Spleen (tissue), 11 donors: ENCODE data around the gene ERC2. TPM values are rescaled to one million over a fixed set of nuclear protein-coding genes. Genes with fewer than 3 reads are reported as not detected.

Source experiments
- DNase-seq: peaks from one replicate; pipeline ENCODE4 v3.0.0-alpha.2; 2020
- H3K27ac ChIP-seq, 8 donors: fragments of 200-600 bp; sonication (generic) in 7 of 8; 1 replicate in 4 of 8; 2 replicates in 4 of 8; pipeline versions ENCODE4 v1.5.0 to v1.8.0; 2016 to 2021; ENCODE audit warnings: inconsistent platforms in 4 of 8, mild to moderate bottlenecking in 4 of 8, moderate library complexity in 1 of 8
- H3K27me3 ChIP-seq, 7 donors: fragments of 200-600 bp; sonication (generic) in 6 of 7; replicated peaks in 1 of 7; 1 replicate in 4 of 7; 2 replicates in 3 of 7; pipeline versions ENCODE4 v1.5.0 to v1.8.0; 2016 to 2021; ENCODE audit warnings: inconsistent platforms in 3 of 7, mild to moderate bottlenecking in 1 of 7
- H3K36me3 ChIP-seq, 6 donors: fragments of 200-600 bp; sonication (generic) in 5 of 6; 1 replicate in 4 of 6; 2 replicates in 2 of 6; pipeline versions ENCODE4 v1.5.0 to v1.8.0; 2016 to 2021; ENCODE audit warnings: inconsistent platforms in 2 of 6
- H3K4me1 ChIP-seq, 6 donors: fragments of 200-600 bp; sonication (generic) in 5 of 6; 1 replicate in 3 of 6; 2 replicates in 3 of 6; pipeline versions ENCODE4 v1.5.0 to v1.8.0; 2016 to 2021; ENCODE audit warnings: inconsistent platforms in 3 of 6
- H3K4me3 ChIP-seq, 8 donors: fragments of 200-600 bp; sonication (generic) in 7 of 8; 1 replicate in 4 of 8; 2 replicates in 4 of 8; pipeline versions ENCODE4 v1.5.0 to v1.8.0; 2016 to 2021; ENCODE audit warnings: inconsistent platforms in 4 of 8, mild to moderate bottlenecking in 4 of 8, moderate library complexity in 2 of 8
- H3K9me3 ChIP-seq, 8 donors: fragments of 200-600 bp; sonication (generic) in 7 of 8; 1 replicate in 4 of 8; 2 replicates in 4 of 8; pipeline versions ENCODE4 v1.5.0 to v1.8.0; 2016 to 2021; ENCODE audit warnings: inconsistent platforms in 4 of 8
- POLR2A ChIP-seq, 3 donors: fragments of 450-650 bp; IDR thresholded peaks; one replicate each; pipeline ENCODE4 v1.5.1; 2017; ENCODE audit warnings: antibody characterized with exemption in 3 of 3, mild to moderate bottlenecking in 1 of 3
- POLR2AphosphoS5 ChIP-seq, 3 donors: sonication (generic); formaldehyde crosslinking; IDR thresholded peaks; one replicate each; pipeline ENCODE4 v1.5.1; 2017; ENCODE audit warnings: antibody characterized with exemption in 3 of 3
- WGBS, 5 donors: extraction: QIAGEN DNeasy Blood & Tissue Kit in 3 of 5; methylation state at CpG; one replicate each; pipeline versions ENCODE4 v1.1.5 to v1.1.7; 2013 to 2018; 5-methylcytosine and 5-hydroxymethylcytosine counted together
- intact Hi-C: fragments of 100-400 bp; cut with DNase I; formaldehyde crosslinking; loops from one replicate; pipeline ENCODE4 v1.15.0; 2023; ENCODE audit warnings: low total_unique reads
- polyA plus RNA-seq, 3 donors: library from polyadenylated mRNA; stranded (reverse); fragments of 200-250 nt; gene quantifications; one replicate each; pipeline ENCODE4 v1.2.1, GENCODE V29; 2013
- total RNA-seq, 7 donors: library from RNA; depleted of rRNA in 3 of 7; stranded (reverse); fragments of >200 nt in 3 of 7; fragmentation: NEBNext Ultra II Directional in 4 of 7; extraction: Animal tissue kit (Norgen Biotek cat#: 25700) in 4 of 7; gene quantifications; one replicate each; pipeline versions ENCODE4 v1.1.0 to v1.2.1, GENCODE V29; 2016 to 2021
- TF ChIP-seq, protein P1 (sequence below), 11 experiments: fragments of 200-600 bp in 7 of 11; fragments of 450-650 bp in 4 of 11; sonication (generic) in 4 of 11; IDR thresholded peaks in 8 of 11; conservative IDR thresholded peaks in 3 of 11; 1 replicate in 7 of 11; 2 replicates in 4 of 11; pipeline versions ENCODE4 v1.4.0 to v1.8.0; 2016 to 2021; ENCODE audit warnings: antibody characterized with exemption in 11 of 11, inconsistent platforms in 4 of 11, mild to moderate bottlenecking in 1 of 11
- donor health status: healthy with polysubstance abuse.
- donor health status: DM: no; HTN: no; CAD: no; lungs with moderate emphysema.
- donor health status: DM: no; HTN: no; CAD: no.
- donor health status: Bipolar disorder and iron deficiency.
- donor health status: healthy.
- donor health status: DM: no; HTN: no; CAD: no.
- donor health status: DM: yes; HTN: yes; CAD: no.

Gene ERC2
- total and polyA plus RNA-seq, 10 donors = 0.04 to 4.9 (median 0.39) TPM

DNA sequence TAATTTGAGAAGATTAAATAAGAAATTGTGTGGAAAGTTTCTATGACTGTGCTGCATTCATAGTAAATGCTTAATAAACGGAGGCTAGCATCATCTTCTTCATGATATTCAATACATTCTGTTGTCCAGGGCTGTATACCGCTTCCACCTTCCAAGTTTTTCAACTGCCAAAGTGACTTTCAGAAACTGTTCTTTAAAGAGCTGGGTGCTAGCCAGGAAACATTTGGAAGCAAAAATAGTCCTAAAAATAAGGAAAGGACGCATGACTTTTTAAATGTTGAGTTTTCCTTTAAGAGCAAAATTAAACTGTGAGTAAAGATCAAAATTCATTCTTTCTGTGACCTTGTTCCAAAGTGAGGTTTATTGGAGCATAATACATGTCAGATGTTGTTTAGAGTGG is 9.4 kb upstream of the ERC2 start:
- TF ChIP-seq POLR2A (IDR thresholded peaks at IDR 0.05) (no peak), POLR2AphosphoS5 (IDR thresholded peaks at IDR 0.05) (no peak)
- TF ChIP-seq, protein P1, sequence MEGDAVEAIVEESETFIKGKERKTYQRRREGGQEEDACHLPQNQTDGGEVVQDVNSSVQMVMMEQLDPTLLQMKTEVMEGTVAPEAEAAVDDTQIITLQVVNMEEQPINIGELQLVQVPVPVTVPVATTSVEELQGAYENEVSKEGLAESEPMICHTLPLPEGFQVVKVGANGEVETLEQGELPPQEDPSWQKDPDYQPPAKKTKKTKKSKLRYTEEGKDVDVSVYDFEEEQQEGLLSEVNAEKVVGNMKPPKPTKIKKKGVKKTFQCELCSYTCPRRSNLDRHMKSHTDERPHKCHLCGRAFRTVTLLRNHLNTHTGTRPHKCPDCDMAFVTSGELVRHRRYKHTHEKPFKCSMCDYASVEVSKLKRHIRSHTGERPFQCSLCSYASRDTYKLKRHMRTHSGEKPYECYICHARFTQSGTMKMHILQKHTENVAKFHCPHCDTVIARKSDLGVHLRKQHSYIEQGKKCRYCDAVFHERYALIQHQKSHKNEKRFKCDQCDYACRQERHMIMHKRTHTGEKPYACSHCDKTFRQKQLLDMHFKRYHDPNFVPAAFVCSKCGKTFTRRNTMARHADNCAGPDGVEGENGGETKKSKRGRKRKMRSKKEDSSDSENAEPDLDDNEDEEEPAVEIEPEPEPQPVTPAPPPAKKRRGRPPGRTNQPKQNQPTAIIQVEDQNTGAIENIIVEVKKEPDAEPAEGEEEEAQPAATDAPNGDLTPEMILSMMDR (IDR thresholded peaks at IDR 0.05 in 8 of 11, conservative IDR thresholded peaks at IDR 0.05 in 3 of 11) = no peak
- Histone ChIP-seq H3K27me3 (peaks cover 0 to 47% (median 0%) of the 10 kb centered on the region in 7 donors), H3K36me3 (no peaks in the 10 kb centered on the region), H3K4me1 (no peaks in the 10 kb centered on the region), H3K9me3 (no peaks in the 10 kb centered on the region), H3K4me3 (no peak overlapping the region), H3K27ac (no peak overlapping the region)
- DNase-seq = no peak
- intact Hi-C loops = no loop called here
- whole genome bisulfite sequencing, 5 donors = 69 to 83% (median 77%) methylated on average over 3 of the region's 3 CpGs

DNA sequence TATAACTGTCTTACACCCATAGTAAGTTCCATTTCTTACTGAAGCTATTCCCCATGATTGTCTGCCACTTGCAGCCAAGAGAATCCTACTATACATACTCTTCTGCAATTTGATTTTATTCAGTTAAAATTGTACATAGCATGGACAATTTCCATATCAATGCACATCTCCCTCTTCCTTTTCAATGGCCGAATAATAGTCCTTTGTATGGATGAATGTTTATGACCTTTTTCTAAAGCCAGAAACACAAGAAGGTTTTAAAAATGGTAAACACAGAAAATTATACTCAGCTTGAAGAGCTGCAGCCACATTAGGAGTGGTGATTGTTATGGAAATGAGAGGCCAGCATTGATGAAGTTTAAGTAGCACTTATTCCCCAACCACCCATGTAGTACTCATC is 8.5 kb upstream of the ERC2 start:
- DNase-seq = no peak
- Histone ChIP-seq H3K9me3 (no peaks in the 10 kb centered on the region), H3K36me3 (no peaks in the 10 kb centered on the region), H3K27me3 (peaks cover 0 to 52% (median 0%) of the 10 kb centered on the region in 7 donors), H3K4me1 (no peaks in the 10 kb centered on the region), H3K4me3 (no peak overlapping the region), H3K27ac (no peak overlapping the region)
- 83 to 95% (median 89%) methylated on average over 1 of the region's 1 CpG for WGBS, 5 donors
- intact Hi-C loops = no loop called here
- TF ChIP-seq, protein P1 (IDR thresholded peaks at IDR 0.05 in 8 of 11, conservative IDR thresholded peaks at IDR 0.05 in 3 of 11) = no peak
- no peak for TF ChIP-seq POLR2A (IDR thresholded peaks at IDR 0.05)
- TF ChIP-seq POLR2AphosphoS5 (IDR thresholded peaks at IDR 0.05) = no peak

GRCh38 chr3:56471771-56472170 is 3.5 kb upstream of the ERC2 start:
- Histone ChIP-seq H3K27ac (no peak overlapping the region), H3K4me1 (peaks cover 0 to 19% (median 14%) of the 10 kb centered on the region in 6 donors), H3K36me3 (no peaks in the 10 kb centered on the region), H3K4me3 (no peak overlapping the region), H3K27me3 (peaks cover 0 to 77% (median 27%) of the 10 kb centered on the region in 7 donors), H3K9me3 (no peaks in the 10 kb centered on the region)
- DNase-seq = no peak
- TF ChIP-seq POLR2AphosphoS5 (IDR thresholded peaks at IDR 0.05) = no peak
- no peak for TF ChIP-seq POLR2A (IDR thresholded peaks at IDR 0.05)
- TF ChIP-seq, protein P1 (IDR thresholded peaks at IDR 0.05 in 8 of 11, conservative IDR thresholded peaks at IDR 0.05 in 3 of 11) = no peak
- 85 to 93% (median 89%) methylated on average over 3 of the region's 3 CpGs for WGBS, 5 donors
- intact Hi-C loops = no loop called here

GRCh38 chr3:56469141-56469540 is 874 bp upstream of the ERC2 start:
- DNase-seq = no peak
- intact Hi-C loops = no loop called here
- Histone ChIP-seq H3K9me3 (no peaks in the 10 kb centered on the region), H3K4me3 (peak overlapping the region in 1 of 8 donors; percentile 64), H3K27me3 (peaks cover 0 to 84% (median 49%) of the 10 kb centered on the region in 7 donors), H3K36me3 (no peaks in the 10 kb centered on the region), H3K27ac (no peak overlapping the region), H3K4me1 (peaks cover 0 to 20% (median 14%) of the 10 kb centered on the region in 6 donors)
- TF ChIP-seq POLR2A (IDR thresholded peaks at IDR 0.05) (no peak), POLR2AphosphoS5 (IDR thresholded peaks at IDR 0.05) (no peak)
- TF ChIP-seq, protein P1 (IDR thresholded peaks at IDR 0.05 in 8 of 11, conservative IDR thresholded peaks at IDR 0.05 in 3 of 11) = no peak
- 83 to 95% (median 92%) methylated on average over 3 of the region's 3 CpGs for WGBS, 5 donors
